ENCODE measurements around the gene BEAN1. TPM values are rescaled to one million over a fixed set of nuclear protein-coding genes. Genes with fewer than 3 reads are reported as not detected.
A peak's percentile ranks its signal among the peaks of the same experiment; 100 is the strongest.

Gene BEAN1
- total and polyA plus RNA-seq, 9 of the 15 experiments (the other 6 are each of a cell fraction or from before 2014, with no cell fraction given) = not detected

DNA sequence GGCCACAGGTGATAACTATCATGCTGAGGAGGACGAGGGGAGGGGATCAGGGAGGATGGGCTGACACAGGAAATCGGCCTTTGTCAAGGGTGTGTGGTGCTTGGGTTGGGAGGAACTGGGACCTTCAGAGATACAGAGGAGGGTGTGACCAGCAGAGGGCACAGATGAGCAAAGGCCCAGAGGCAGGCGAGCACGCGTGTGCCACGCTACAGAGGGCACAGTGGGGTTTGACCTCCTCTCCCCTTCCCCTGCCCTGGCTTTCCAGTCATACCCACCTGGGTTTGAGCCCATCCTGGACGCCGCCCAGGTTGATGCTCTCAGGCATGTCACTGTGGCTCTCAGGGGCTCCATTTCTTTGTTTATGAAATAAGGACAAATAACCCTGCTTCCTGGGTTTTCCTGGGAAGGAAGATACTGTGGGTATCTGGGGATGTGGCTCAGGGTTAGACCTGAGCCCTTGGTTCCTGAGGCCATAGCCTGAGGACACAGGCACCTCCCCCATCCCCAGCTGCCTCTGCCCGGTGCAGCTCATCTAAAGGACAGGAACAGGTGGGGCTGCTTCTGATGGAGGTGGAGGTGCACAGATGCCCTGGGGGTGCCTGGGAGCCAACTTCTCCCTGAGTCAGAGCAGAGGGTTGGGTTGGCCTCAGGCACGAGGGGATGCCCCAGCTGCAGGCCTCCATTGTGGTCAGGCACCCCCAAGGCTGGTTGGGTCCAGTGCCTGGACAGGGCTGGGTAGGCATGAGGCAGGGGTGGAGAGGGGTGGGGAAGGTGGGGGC is 51.8 kb downstream of the BEAN1 start (continued):
- TF ChIP-seq, protein P1, sequence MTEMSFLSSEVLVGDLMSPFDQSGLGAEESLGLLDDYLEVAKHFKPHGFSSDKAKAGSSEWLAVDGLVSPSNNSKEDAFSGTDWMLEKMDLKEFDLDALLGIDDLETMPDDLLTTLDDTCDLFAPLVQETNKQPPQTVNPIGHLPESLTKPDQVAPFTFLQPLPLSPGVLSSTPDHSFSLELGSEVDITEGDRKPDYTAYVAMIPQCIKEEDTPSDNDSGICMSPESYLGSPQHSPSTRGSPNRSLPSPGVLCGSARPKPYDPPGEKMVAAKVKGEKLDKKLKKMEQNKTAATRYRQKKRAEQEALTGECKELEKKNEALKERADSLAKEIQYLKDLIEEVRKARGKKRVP (CRISPR knock-in tag; IDR thresholded peaks at IDR 0.05) = no peak
- TF ChIP-seq SMARCB1 (IDR thresholded peaks at IDR 0.05; ENCODE audit: insufficient read length, low read depth) (no peak), NFATC3 (IDR thresholded peaks at IDR 0.05) (no peak), ZNF184 (CRISPR knock-in tag; IDR thresholded peaks at IDR 0.05) (no peak), ATF1 (CRISPR knock-in tag; IDR thresholded peaks at IDR 0.05) (no peak), ATF1 (tag; IDR thresholded peaks at IDR 0.05) (peak; percentile 16; the same call in 1 of the 2 replicates), SIN3B (IDR thresholded peaks at IDR 0.05; ENCODE audit: low read depth) (no peak), NCOA1 (IDR thresholded peaks at IDR 0.05; ENCODE audit: low read depth) (no peak), ZNF347 (CRISPR knock-in tag; IDR thresholded peaks at IDR 0.05; ENCODE audit: low read depth) (no peak), CREM (IDR thresholded peaks at IDR 0.05; ENCODE audit: low read depth) (peak; percentile 11; the same call in 1 of the 2 replicates), RAD21 (CRISPR knock-in tag; conservative IDR thresholded peaks at IDR 0.05 in 1 of 2, IDR thresholded peaks at IDR 0.05 in 1 of 2) (peak; percentile 47 to 72), JUND (IDR thresholded peaks at IDR 0.05; ENCODE audit: borderline replicate concordance, low read depth, low read length) (peak; percentile 43; the same call in 1 of the 2 replicates), JUND (tag; IDR thresholded peaks at IDR 0.05; ENCODE audit: borderline replicate concordance, low read depth, low read length) (no peak; the same call in 2 of the 3 replicates), ZNF408 (CRISPR knock-in tag; IDR thresholded peaks at IDR 0.05; ENCODE audit: low read depth) (no peak), CEBPB (tag; IDR thresholded peaks at IDR 0.05) (no peak), ETV1 (tag; conservative IDR thresholded peaks at IDR 0.05; ENCODE audit: low read depth) (peak; percentile 47; the same call in 1 of the 2 replicates)
- TF ChIP-seq, protein P2, sequence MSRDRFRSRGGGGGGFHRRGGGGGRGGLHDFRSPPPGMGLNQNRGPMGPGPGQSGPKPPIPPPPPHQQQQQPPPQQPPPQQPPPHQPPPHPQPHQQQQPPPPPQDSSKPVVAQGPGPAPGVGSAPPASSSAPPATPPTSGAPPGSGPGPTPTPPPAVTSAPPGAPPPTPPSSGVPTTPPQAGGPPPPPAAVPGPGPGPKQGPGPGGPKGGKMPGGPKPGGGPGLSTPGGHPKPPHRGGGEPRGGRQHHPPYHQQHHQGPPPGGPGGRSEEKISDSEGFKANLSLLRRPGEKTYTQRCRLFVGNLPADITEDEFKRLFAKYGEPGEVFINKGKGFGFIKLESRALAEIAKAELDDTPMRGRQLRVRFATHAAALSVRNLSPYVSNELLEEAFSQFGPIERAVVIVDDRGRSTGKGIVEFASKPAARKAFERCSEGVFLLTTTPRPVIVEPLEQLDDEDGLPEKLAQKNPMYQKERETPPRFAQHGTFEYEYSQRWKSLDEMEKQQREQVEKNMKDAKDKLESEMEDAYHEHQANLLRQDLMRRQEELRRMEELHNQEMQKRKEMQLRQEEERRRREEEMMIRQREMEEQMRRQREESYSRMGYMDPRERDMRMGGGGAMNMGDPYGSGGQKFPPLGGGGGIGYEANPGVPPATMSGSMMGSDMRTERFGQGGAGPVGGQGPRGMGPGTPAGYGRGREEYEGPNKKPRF (IDR thresholded peaks at IDR 0.05; ENCODE audit: low read depth, low read length) = no peak
- TF ChIP-seq, protein P3, sequence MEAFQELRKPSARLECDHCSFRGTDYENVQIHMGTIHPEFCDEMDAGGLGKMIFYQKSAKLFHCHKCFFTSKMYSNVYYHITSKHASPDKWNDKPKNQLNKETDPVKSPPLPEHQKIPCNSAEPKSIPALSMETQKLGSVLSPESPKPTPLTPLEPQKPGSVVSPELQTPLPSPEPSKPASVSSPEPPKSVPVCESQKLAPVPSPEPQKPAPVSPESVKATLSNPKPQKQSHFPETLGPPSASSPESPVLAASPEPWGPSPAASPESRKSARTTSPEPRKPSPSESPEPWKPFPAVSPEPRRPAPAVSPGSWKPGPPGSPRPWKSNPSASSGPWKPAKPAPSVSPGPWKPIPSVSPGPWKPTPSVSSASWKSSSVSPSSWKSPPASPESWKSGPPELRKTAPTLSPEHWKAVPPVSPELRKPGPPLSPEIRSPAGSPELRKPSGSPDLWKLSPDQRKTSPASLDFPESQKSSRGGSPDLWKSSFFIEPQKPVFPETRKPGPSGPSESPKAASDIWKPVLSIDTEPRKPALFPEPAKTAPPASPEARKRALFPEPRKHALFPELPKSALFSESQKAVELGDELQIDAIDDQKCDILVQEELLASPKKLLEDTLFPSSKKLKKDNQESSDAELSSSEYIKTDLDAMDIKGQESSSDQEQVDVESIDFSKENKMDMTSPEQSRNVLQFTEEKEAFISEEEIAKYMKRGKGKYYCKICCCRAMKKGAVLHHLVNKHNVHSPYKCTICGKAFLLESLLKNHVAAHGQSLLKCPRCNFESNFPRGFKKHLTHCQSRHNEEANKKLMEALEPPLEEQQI (IDR thresholded peaks at IDR 0.05) = no peak
- TF ChIP-seq, protein P4, sequence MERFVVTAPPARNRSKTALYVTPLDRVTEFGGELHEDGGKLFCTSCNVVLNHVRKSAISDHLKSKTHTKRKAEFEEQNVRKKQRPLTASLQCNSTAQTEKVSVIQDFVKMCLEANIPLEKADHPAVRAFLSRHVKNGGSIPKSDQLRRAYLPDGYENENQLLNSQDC (CRISPR knock-in tag; IDR thresholded peaks at IDR 0.05) = no peak
- TF ChIP-seq, protein P5, sequence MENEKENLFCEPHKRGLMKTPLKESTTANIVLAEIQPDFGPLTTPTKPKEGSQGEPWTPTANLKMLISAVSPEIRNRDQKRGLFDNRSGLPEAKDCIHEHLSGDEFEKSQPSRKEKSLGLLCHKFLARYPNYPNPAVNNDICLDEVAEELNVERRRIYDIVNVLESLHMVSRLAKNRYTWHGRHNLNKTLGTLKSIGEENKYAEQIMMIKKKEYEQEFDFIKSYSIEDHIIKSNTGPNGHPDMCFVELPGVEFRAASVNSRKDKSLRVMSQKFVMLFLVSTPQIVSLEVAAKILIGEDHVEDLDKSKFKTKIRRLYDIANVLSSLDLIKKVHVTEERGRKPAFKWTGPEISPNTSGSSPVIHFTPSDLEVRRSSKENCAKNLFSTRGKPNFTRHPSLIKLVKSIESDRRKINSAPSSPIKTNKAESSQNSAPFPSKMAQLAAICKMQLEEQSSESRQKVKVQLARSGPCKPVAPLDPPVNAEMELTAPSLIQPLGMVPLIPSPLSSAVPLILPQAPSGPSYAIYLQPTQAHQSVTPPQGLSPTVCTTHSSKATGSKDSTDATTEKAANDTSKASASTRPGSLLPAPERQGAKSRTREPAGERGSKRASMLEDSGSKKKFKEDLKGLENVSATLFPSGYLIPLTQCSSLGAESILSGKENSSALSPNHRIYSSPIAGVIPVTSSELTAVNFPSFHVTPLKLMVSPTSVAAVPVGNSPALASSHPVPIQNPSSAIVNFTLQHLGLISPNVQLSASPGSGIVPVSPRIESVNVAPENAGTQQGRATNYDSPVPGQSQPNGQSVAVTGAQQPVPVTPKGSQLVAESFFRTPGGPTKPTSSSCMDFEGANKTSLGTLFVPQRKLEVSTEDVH (IDR thresholded peaks at IDR 0.05; ENCODE audit: low read depth, partially characterized antibody) = no peak

Measured in K562 (cell line).